HL-60 (cell line): ENCODE results near the gene ARHGAP26.

ENCODE experiments used
- CTCF ChIP-seq: IDR thresholded peaks from one replicate; pipeline ENCODE4 v1.5.1; 2011; ENCODE audit warnings: low read length, control low read depth, inconsistent platforms; ENCODE audit not compliant: insufficient read depth
- GABPA ChIP-seq: IDR thresholded peaks from 2 replicates; pipeline ENCODE4 v1.6.1; 2012; ENCODE audit warnings: low read depth
- POLR2AphosphoS5 ChIP-seq: IDR thresholded peaks from 2 replicates; pipeline ENCODE4 v1.6.1; 2012; ENCODE audit warnings: low read depth
- REST ChIP-seq: IDR thresholded peaks from 2 replicates; pipeline ENCODE4 v1.6.1; 2012; ENCODE audit warnings: low read depth; ENCODE audit not compliant: insufficient replicate concordance

DNA sequence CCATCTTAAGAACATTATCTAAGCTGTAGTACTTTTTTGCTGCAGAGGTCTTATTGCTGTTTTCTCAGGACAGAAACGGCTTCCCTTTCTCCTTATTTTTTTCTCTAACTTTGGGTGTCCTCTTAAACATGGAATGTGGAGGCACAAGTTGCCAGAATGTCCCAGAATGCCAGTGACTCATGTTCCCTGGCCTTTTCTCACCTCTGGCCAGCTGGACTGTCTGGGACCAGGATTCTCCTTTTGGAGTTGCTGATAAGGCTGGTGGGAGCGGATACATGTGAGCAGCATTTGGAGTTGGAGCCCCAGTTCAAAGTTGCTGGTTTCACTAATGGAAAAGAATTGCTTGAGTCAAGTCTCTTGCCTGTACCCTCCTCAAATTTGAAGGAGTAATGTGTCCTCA is 112.8 kb downstream of the ARHGAP26 start:
- no peak for TF ChIP-seq CTCF
- no peak for TF ChIP-seq GABPA
- TF ChIP-seq POLR2AphosphoS5: no peak
- TF ChIP-seq REST: no peak
